Right renal cortex interstitium (tissue), 3 donors: ENCODE results near the gene OR13C9. TPM values are rescaled to one million over a fixed set of nuclear protein-coding genes. Genes with fewer than 3 reads are reported as not detected.

Experiments
- polyA plus RNA-seq, 3 donors: library from polyadenylated mRNA; unstranded; fragments of 120-200 nt; gene quantifications; one replicate each; pipeline ENCODE4 v1.2.1, GENCODE V29; 2013; ENCODE audit not compliant: insufficient read length in 3 of 3

The OR13C9 gene
- polyA plus RNA-seq, 3 donors: not detected

Other genes starting within 250 kb of the OR13C9 start
- gene OR13F1, start 113.9 kb downstream of the OR13C9 start, polyA plus RNA-seq: not detected
- not detected for gene OR13C4, start 91.0 kb downstream of the OR13C9 start, polyA plus RNA-seq
- gene OR13C3, start 81.3 kb downstream of the OR13C9 start, polyA plus RNA-seq: not detected
- gene OR13C8, start 49.0 kb downstream of the OR13C9 start, polyA plus RNA-seq: not detected
- not detected for gene OR13C5, start 18.8 kb downstream of the OR13C9 start, polyA plus RNA-seq
- gene OR13C2, start 12.6 kb downstream of the OR13C9 start, polyA plus RNA-seq: not detected
- not detected for gene OR13D1, start 76.3 kb upstream of the OR13C9 start, polyA plus RNA-seq
- gene NIPSNAP3A, start 129.5 kb upstream of the OR13C9 start, polyA plus RNA-seq: 10 to 100 TPM; 53.3 to 63.0 (median 56.1) TPM
- 10 to 100 TPM; 10.9 to 12.2 (median 11.6) TPM for gene NIPSNAP3B, start 145.9 kb upstream of the OR13C9 start, polyA plus RNA-seq